ENCODE measurements around the gene C15orf61.

The C15orf61 gene

GRCh38 chr15:67575039-67575502 is 54.1 kb downstream of the C15orf61 start:
- no peak for TF ChIP-seq CTCF (IDR thresholded peaks at IDR 0.05; ENCODE audit: low read depth, low read length, missing control alignments)
- no peak for DNase-seq (ENCODE audit: low read depth)
- H3K4me3 ChIP-seq (ENCODE audit: low read depth, low read length): no peak overlapping the region

GRCh38 chr15:67578020-67578600 is 57.2 kb downstream of the C15orf61 start:
- no peak for DNase-seq (ENCODE audit: low read depth)
- no peak for TF ChIP-seq CTCF (IDR thresholded peaks at IDR 0.05; ENCODE audit: low read depth, low read length, missing control alignments)
- H3K4me3 ChIP-seq (ENCODE audit: low read depth, low read length): no peak overlapping the region

GRCh38 chr15:67579164-67579563 is 58.2 kb downstream of the C15orf61 start:
- no peak for DNase-seq (ENCODE audit: low read depth)
- no peak for TF ChIP-seq CTCF (IDR thresholded peaks at IDR 0.05; ENCODE audit: low read depth, low read length, missing control alignments)
- H3K4me3 ChIP-seq (ENCODE audit: low read depth, low read length): no peak overlapping the region
